SK-N-MC (cell line): ENCODE results near the gene NGEF.

Experiments
- EZH2 ChIP-seq: fragments of 200-600 bp; sonication (generic); IDR thresholded peaks from one replicate; pipeline ENCODE4 v1.6.1; 2017; ENCODE audit warnings: antibody characterized with exemption
- FOXP2 ChIP-seq: optimal IDR thresholded peaks from 2 replicates; pipeline ENCODE3; 2011; ENCODE audit warnings: mild to moderate bottlenecking, moderate library complexity; ENCODE audit not compliant: insufficient read depth; ENCODE audit errors: extremely low read length, control extremely low read depth
- POLR2AphosphoS5 ChIP-seq: IDR thresholded peaks from 2 replicates; pipeline ENCODE4 v1.6.1; 2012; ENCODE audit warnings: mild to moderate bottlenecking, low read depth, low read length, borderline replicate concordance

- no peak for TF ChIP-seq EZH2
- TF ChIP-seq POLR2AphosphoS5 = no peak
- TF ChIP-seq FOXP2 = no peak
Measured at GRCh38 chr2:232950751-232951150, 62.3 kb downstream of the NGEF start.
